Measurements from ENCODE around the gene XKR7. TPM values are rescaled to one million over a fixed set of nuclear protein-coding genes. Genes with fewer than 3 reads are reported as not detected.

Gene XKR7
- total and polyA plus RNA-seq, 2 donors (not counting 3 experiments of a cell fraction or from before 2014, with no cell fraction given): 0.04 TPM; not detected in 1

GRCh38 chr20:31974951-31975487, 7.1 kb downstream of the XKR7 start:
- Histone ChIP-seq H3K27me3 (ENCODE audit: control insufficient read depth in 2 of 2, insufficient read depth in 2 of 2, low read length in 2 of 2) (peaks cover 3 to 11% of the 10 kb centered on the region in 2 experiments), H3K27ac (ENCODE audit: insufficient read depth, low read depth, low read length) (no peak overlapping the region), H3K4me3 (replicated peaks in 1 of 3; ENCODE audit: insufficient read depth in 1 of 3, low read depth in 1 of 3, low read length in 3 of 3) (no peak overlapping the region), H3K4me1 (ENCODE audit: control insufficient read depth, extremely low read depth, insufficient read depth, low read length) (no peaks in the 10 kb centered on the region), H3K36me3 (ENCODE audit: control insufficient read depth in 2 of 2, extremely low read depth in 1 of 2, insufficient read depth in 2 of 2, low read length in 2 of 2) (no peaks in the 10 kb centered on the region), H3K4me2 (ENCODE audit: insufficient read depth, low read length) (no peak overlapping the region), H2AFZ (ENCODE audit: low read depth, low read length) (no peak overlapping the region), H3K9me3 (replicated peaks; ENCODE audit: control insufficient read depth, insufficient read depth, low read length) (no peaks in the 10 kb centered on the region), H4K20me1 (replicated peaks; ENCODE audit: control insufficient read depth, extremely low read depth, insufficient read depth, low read length) (no peaks in the 10 kb centered on the region), H3K79me2 (ENCODE audit: control insufficient read depth, insufficient read depth, low read length) (no peaks in the 10 kb centered on the region), H3K9me1 (replicated peaks; ENCODE audit: control insufficient read depth, extremely low read depth, insufficient read depth, low read length) (no peaks in the 10 kb centered on the region), H3K9ac (replicated peaks; ENCODE audit: extremely low read depth, insufficient read depth, low read length) (no peak overlapping the region)
- POLR2A ChIA-PET: interaction anchor here (0.6 kb wide), 1 partner anchor 51 kb away, joined by 4 read pairs; no protein-coding TSS in a partner anchor
- FAIRE-seq (no peak), DNase-seq (ENCODE audit: low read depth, low spot score) (no peak)
- intact Hi-C loops (cut with micrococcal nuclease) (no loop called here), dilution Hi-C loops (cut with MboI; ENCODE audit: extremely low pct_ligation_motif_present, low sequenced_read_pairs) (no loop called here)
- BruUV-seq (replicated peaks): no TSS peak
- CTCF ChIA-PET: interaction anchor here (1.0 to 1.2 kb wide), 2 partner anchors 23 to 50 kb away, joined by 3 read pairs; partner anchors contain the start of gene PDRG1
- TF ChIP-seq JUN (IDR thresholded peaks at IDR 0.05; ENCODE audit: borderline replicate concordance, insufficient read depth, insufficient read length, low read depth) (no peak), GATA2 (IDR thresholded peaks at IDR 0.05; ENCODE audit: insufficient read depth, insufficient read length, low read depth, low read length) (no peak), FOS (IDR thresholded peaks at IDR 0.05; ENCODE audit: borderline replicate concordance, insufficient read depth, low read length) (no peak), MAX (IDR thresholded peaks at IDR 0.05; ENCODE audit: insufficient read depth, insufficient read length) (no peak), CTCF (IDR thresholded peaks at IDR 0.05; ENCODE audit: extremely low read depth in 1 of 2, insufficient read depth in 1 of 2, low read depth in 1 of 2, low read length in 2 of 2) (no peak), MYC (IDR thresholded peaks at IDR 0.05; ENCODE audit: low read depth, low read length) (no peak), POLR2AphosphoS5 (IDR thresholded peaks at IDR 0.05; ENCODE audit: insufficient read depth, low read depth, low read length) (no peak), POLR2A (IDR thresholded peaks at IDR 0.05; ENCODE audit: low read depth, low read length) (no peak)
